Hepatocyte (in vitro differentiated cells): ENCODE measurements around the gene PTPRE. TPM values are rescaled to one million over a fixed set of nuclear protein-coding genes. Genes with fewer than 3 reads are reported as not detected.

Source experiments
- DNase-seq: peaks from one replicate; pipeline ENCODE4 v3.0.0-alpha.2; 2016; ENCODE audit warnings: low spot score
- H2AFZ ChIP-seq: fragments of 200-600 bp; sonication (generic); 2 replicates; pipeline ENCODE4 v1.6.0; 2016; ENCODE audit warnings: antibody characterized with exemption, mild to moderate bottlenecking
- H3K27ac ChIP-seq: fragments of 200-600 bp; sonication (generic); 2 replicates; pipeline ENCODE4 v1.5.1; 2016; ENCODE audit warnings: mild to moderate bottlenecking
- H3K27me3 ChIP-seq: fragments of 200-600 bp; sonication (generic); 2 replicates; pipeline ENCODE4 v1.6.1; 2016
- H3K36me3 ChIP-seq: fragments of 200-600 bp; sonication (generic); replicated peaks from 2 replicates; pipeline ENCODE4 v1.5.1; 2016; ENCODE audit warnings: low read depth; ENCODE audit not compliant: insufficient read depth
- H3K4me1 ChIP-seq: fragments of 200-600 bp; sonication (generic); 2 replicates; pipeline ENCODE4 v1.5.1; 2016; ENCODE audit warnings: mild to moderate bottlenecking, moderate library complexity; ENCODE audit not compliant: insufficient read depth
- H3K4me2 ChIP-seq: fragments of 200-600 bp; sonication (generic); 2 replicates; pipeline ENCODE4 v1.6.0; 2016
- H3K4me3 ChIP-seq: fragments of 200-600 bp; sonication (generic); 2 replicates; pipeline ENCODE4 v1.5.1; 2016; ENCODE audit warnings: mild to moderate bottlenecking
- H3K79me2 ChIP-seq: fragments of 200-600 bp; sonication (generic); 2 replicates; pipeline ENCODE4 v1.6.0; 2017; ENCODE audit warnings: mild to moderate bottlenecking
- H3K9me2 ChIP-seq: fragments of 200-600 bp; sonication (generic); replicated peaks from 2 replicates; pipeline ENCODE4 v1.6.0; 2017; ENCODE audit warnings: mild to moderate bottlenecking; ENCODE audit not compliant: insufficient read depth
- H3K9me3 ChIP-seq: fragments of 200-600 bp; sonication (generic); 2 replicates; pipeline ENCODE4 v1.5.1; 2016; ENCODE audit warnings: low read depth, mild to moderate bottlenecking
- H4K20me1 ChIP-seq: fragments of 200-600 bp; sonication (generic); 2 replicates; pipeline ENCODE4 v1.6.0; 2016; ENCODE audit warnings: mild to moderate bottlenecking; ENCODE audit not compliant: insufficient read depth, poor library complexity, severe bottlenecking
- CTCF ChIP-seq: fragments of 200-600 bp; sonication (generic); IDR thresholded peaks from 2 replicates; pipeline ENCODE4 v1.5.1; 2016; ENCODE audit warnings: antibody characterized with exemption, mild to moderate bottlenecking; ENCODE audit not compliant: poor library complexity
- EZH2 ChIP-seq: fragments of 200-600 bp; sonication (generic); IDR thresholded peaks from 2 replicates; pipeline ENCODE4 v1.6.1; 2016; ENCODE audit warnings: antibody characterized with exemption, mild to moderate bottlenecking, borderline replicate concordance
- EZH2phosphoT487 ChIP-seq: fragments of 200-600 bp; sonication (generic); IDR thresholded peaks from one replicate; pipeline ENCODE4 v1.6.1; 2018; ENCODE audit warnings: antibody characterized with exemption, mild to moderate bottlenecking, low read depth, moderate library complexity; ENCODE audit not compliant: unreplicated experiment, severe bottlenecking
- WGBS: methylation state at CpG from one replicate; pipeline ENCODE4 v1.1.6; 2016; ENCODE audit warnings: low lambda C conversion rate; ENCODE audit errors: missing lambda C conversion rate; 5-methylcytosine and 5-hydroxymethylcytosine counted together
- polyA plus RNA-seq: library from polyadenylated mRNA; unstranded; fragments of >200 nt; fragmentation: Nextera tagmentation; extraction: Ambion mirVana; gene quantifications from 2 replicates; pipeline ENCODE4 v1.2.1, GENCODE V29; 2016
- total RNA-seq: library from RNA; depleted of rRNA; stranded (reverse); fragments of >200 nt; gene quantifications from 2 replicates; pipeline ENCODE4 v1.2.3, GENCODE V29; 2014

The PTPRE gene
- total and polyA plus RNA-seq, 2 experiments from 2014 or later, result 3.2 to 10.1 TPM

DNA sequence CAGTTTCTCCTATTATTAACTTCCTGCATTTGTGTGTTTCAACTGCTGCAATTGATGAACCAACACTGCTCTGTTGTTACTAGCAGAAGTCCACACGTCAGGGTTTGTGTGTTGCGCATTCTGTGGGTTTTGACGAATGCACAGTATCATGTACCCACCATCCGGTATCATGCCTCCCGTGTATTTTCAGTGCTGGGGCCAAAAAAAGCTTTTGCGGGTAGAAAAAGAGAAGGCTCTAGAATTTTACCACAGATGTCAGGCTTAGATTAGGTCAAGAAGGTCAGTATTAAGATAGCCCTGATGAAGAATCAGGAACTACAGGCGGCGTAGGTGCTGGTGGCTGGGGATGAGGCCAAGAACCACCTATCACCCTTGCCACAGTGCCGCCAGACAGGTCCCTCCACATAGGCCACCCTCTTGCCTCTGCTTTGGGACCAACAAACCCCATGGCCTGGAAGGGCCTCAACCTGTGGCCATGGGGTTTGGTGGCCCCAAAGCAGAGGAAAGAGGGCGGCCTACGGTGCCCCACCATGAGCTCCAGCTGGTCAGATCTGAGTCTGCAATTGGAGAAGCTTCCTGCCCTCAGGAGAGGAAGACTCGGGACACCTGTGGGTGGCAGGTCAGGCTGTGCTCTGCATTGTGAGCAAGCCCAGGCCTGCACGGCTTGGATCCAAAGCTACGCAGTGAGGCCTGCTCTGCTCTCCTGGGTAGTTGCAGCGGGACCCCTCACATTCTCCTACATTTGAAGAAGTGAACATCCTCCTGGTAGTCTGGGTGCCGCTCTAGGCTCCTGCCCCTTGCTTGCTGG, 147.5 kb downstream of the PTPRE start:
- Histone ChIP-seq H3K27me3 (no peaks in the 10 kb centered on the region), H4K20me1 (no peaks in the 10 kb centered on the region), H3K79me2 (no peaks in the 10 kb centered on the region), H3K9me3 (no peaks in the 10 kb centered on the region), H3K36me3 (no peaks in the 10 kb centered on the region), H3K4me2 (no peak overlapping the region), H3K9me2 (no peaks in the 10 kb centered on the region), H2AFZ (no peak overlapping the region), H3K4me1 (no peaks in the 10 kb centered on the region), H3K27ac (no peak overlapping the region), H3K4me3 (no peak overlapping the region)
- 93% methylated on average over 16 of the region's 16 CpGs for WGBS
- TF ChIP-seq EZH2phosphoT487, result no peak
- no peak for TF ChIP-seq EZH2
- TF ChIP-seq CTCF, result no peak
- no peak for DNase-seq

GRCh38 chr10:128055061-128055868, 148.4 kb downstream of the PTPRE start:
- H3K4me2 ChIP-seq, result no peak overlapping the region
- H3K4me1 ChIP-seq, result no peaks in the 10 kb centered on the region
- H3K79me2 ChIP-seq, result no peaks in the 10 kb centered on the region
- no peak overlapping the region for H3K27ac ChIP-seq
- H3K4me3 ChIP-seq, result no peak overlapping the region
- no peak for DNase-seq
- H3K9me2 ChIP-seq, result no peaks in the 10 kb centered on the region
- no peak for TF ChIP-seq EZH2phosphoT487
- TF ChIP-seq CTCF, result no peak
- TF ChIP-seq EZH2, result no peak
- no peaks in the 10 kb centered on the region for H3K9me3 ChIP-seq
- no peak overlapping the region for H2AFZ ChIP-seq
- H4K20me1 ChIP-seq, result no peaks in the 10 kb centered on the region
- H3K36me3 ChIP-seq, result no peaks in the 10 kb centered on the region
- 96% methylated on average over 25 of the region's 25 CpGs for WGBS
- no peaks in the 10 kb centered on the region for H3K27me3 ChIP-seq

GRCh38 chr10:128056303-128057050, 149.6 kb downstream of the PTPRE start:
- no peak overlapping the region for H3K4me2 ChIP-seq
- no peaks in the 10 kb centered on the region for H3K9me3 ChIP-seq
- 91% methylated on average over 17 of the region's 17 CpGs for WGBS
- no peak for DNase-seq
- H2AFZ ChIP-seq, result no peak overlapping the region
- H3K27ac ChIP-seq, result no peak overlapping the region
- no peaks in the 10 kb centered on the region for H4K20me1 ChIP-seq
- no peaks in the 10 kb centered on the region for H3K79me2 ChIP-seq
- H3K36me3 ChIP-seq, result no peaks in the 10 kb centered on the region
- no peak overlapping the region for H3K4me3 ChIP-seq
- H3K4me1 ChIP-seq, result no peaks in the 10 kb centered on the region
- H3K9me2 ChIP-seq, result no peaks in the 10 kb centered on the region
- no peaks in the 10 kb centered on the region for H3K27me3 ChIP-seq
- TF ChIP-seq CTCF, result no peak
- TF ChIP-seq EZH2, result no peak
- no peak for TF ChIP-seq EZH2phosphoT487
